GM20431 (cell line): ENCODE measurements around the gene VPS18.

Experiments
- in situ Hi-C: fragments of 300-500 bp; cut with MseI, MboI; formaldehyde crosslinking; loops from one replicate; pipeline ENCODE4 v1.15.0; 2020; ENCODE audit warnings: low sequenced_read_pairs; ENCODE audit not compliant: unreplicated experiment

Gene VPS18

DNA sequence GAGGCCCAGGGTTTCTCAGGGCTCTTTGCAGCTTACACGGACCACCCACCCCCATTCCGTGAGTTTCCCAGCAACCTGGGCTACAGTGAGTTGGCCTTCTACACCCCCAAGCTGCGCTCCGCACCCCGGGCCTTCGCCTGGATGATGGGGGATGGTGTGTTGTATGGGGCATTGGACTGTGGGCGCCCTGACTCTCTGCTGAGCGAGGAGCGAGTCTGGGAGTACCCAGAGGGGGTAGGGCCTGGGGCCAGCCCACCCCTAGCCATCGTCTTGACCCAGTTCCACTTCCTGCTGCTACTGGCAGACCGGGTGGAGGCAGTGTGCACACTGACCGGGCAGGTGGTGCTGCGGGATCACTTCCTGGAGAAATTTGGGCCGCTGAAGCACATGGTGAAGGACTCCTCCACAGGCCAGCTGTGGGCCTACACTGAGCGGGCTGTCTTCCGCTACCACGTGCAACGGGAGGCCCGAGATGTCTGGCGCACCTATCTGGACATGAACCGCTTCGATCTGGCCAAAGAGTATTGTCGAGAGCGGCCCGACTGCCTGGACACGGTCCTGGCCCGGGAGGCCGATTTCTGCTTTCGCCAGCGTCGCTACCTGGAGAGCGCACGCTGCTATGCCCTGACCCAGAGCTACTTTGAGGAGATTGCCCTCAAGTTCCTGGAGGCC is 5.4 kb downstream of the VPS18 start:
- in situ Hi-C loops = loop anchor here (10.0 kb wide), 1 partner anchor 125 kb away; no protein-coding TSS in a partner anchor

DNA sequence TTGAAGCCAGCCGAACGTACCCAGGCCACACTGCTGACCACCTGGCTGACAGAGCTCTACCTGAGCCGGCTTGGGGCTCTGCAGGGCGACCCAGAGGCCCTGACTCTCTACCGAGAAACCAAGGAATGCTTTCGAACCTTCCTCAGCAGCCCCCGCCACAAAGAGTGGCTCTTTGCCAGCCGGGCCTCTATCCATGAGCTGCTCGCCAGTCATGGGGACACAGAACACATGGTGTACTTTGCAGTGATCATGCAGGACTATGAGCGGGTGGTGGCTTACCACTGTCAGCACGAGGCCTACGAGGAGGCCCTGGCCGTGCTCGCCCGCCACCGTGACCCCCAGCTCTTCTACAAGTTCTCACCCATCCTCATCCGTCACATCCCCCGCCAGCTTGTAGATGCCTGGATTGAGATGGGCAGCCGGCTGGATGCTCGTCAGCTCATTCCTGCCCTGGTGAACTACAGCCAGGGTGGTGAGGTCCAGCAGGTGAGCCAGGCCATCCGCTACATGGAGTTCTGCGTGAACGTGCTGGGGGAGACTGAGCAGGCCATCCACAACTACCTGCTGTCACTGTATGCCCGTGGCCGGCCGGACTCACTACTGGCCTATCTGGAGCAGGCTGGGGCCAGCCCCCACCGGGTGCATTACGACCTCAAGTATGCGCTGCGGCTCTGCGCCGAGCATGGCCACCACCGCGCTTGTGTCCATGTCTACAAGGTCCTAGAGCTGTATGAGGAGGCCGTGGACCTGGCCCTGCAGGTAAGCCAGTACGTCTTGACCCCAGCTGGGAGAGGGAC is 6.2 kb downstream of the VPS18 start:
- in situ Hi-C loops = loop anchor here (10.0 kb wide), 1 partner anchor 124 kb away; no protein-coding TSS in a partner anchor

DNA sequence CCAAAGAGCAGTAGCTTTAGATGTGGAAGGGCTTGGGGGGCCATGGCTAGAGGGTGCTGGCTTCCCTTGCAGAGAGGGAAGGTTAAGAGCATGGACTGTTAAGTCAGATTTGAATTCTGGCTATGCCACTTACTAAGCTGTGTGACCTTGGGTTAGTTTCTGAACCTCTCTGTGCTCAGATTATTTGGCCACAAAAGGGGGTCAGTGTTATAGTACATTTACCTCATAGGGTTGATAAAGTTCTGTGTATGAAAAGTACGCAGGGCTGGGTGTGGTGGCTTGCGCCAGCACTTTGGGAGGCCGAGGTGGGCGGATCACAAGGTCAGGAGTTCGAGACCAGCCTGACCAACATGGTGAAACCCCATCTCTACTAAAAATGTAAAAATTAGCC is 6.8 kb downstream of the VPS18 start:
- in situ Hi-C loops = loop anchor here (10.0 kb wide), 1 partner anchor 124 kb away; no protein-coding TSS in a partner anchor

DNA sequence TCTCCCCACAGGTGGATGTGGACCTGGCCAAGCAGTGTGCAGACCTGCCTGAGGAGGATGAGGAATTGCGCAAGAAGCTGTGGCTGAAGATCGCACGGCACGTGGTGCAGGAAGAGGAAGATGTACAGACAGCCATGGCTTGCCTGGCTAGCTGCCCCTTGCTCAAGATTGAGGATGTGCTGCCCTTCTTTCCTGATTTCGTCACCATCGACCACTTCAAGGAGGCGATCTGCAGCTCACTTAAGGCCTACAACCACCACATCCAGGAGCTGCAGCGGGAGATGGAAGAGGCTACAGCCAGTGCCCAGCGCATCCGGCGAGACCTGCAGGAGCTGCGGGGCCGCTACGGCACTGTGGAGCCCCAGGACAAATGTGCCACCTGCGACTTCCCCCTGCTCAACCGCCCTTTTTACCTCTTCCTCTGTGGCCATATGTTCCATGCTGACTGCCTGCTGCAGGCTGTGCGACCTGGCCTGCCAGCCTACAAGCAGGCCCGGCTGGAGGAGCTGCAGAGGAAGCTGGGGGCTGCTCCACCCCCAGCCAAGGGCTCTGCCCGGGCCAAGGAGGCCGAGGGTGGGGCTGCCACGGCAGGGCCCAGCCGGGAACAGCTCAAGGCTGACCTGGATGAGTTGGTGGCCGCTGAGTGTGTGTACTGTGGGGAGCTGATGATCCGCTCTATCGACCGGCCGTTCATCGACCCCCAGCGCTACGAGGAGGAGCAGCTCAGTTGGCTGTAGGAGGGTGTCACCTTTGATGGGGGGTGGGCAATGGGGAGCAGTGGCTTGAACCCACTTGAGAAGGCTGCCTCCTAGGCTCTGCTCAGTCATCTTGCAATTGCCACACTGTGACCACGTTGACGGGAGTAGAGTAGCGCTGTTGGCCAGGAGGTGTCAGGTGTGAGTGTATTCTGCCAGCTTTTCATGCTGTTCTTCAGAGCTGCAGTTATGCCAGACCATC is 8.6 kb downstream of the VPS18 start:
- in situ Hi-C loops = loop anchor here (10.0 kb wide), 1 partner anchor 122 kb away; no protein-coding TSS in a partner anchor

DNA sequence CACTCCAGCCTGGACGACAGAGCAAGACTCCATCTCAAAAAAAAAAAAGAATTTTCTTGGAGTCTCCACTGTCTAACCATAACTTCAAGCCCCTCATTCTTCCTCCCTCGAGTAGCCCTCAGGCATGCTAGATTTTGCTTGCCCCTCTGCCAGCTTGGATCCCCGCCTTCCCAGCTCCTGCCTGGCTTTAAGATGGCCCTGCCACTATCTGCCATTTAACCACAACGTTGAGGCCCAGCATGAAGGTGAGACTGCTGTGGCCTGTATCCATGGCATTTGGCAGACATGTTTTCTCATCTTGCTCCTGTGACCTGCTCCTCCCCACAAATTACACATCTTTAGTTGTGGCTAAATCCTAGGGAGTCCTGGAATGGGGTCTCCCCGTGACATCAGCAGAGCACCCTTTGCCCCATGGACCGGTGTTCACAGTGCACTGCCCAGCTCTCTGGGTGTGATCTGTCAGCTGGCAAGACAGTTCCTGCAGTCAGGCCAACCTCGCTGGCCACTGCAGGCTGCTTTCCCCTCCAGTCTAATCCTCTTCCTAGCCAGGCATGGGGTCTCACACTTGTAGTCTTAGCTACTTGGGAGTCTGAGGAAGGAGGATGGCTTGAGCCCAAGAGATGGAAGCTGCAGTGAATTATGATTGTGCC is 10.4 kb downstream of the VPS18 start:
- in situ Hi-C loops = loop anchor here (10.0 kb wide), 1 partner anchor 120 kb away; no protein-coding TSS in a partner anchor

DNA sequence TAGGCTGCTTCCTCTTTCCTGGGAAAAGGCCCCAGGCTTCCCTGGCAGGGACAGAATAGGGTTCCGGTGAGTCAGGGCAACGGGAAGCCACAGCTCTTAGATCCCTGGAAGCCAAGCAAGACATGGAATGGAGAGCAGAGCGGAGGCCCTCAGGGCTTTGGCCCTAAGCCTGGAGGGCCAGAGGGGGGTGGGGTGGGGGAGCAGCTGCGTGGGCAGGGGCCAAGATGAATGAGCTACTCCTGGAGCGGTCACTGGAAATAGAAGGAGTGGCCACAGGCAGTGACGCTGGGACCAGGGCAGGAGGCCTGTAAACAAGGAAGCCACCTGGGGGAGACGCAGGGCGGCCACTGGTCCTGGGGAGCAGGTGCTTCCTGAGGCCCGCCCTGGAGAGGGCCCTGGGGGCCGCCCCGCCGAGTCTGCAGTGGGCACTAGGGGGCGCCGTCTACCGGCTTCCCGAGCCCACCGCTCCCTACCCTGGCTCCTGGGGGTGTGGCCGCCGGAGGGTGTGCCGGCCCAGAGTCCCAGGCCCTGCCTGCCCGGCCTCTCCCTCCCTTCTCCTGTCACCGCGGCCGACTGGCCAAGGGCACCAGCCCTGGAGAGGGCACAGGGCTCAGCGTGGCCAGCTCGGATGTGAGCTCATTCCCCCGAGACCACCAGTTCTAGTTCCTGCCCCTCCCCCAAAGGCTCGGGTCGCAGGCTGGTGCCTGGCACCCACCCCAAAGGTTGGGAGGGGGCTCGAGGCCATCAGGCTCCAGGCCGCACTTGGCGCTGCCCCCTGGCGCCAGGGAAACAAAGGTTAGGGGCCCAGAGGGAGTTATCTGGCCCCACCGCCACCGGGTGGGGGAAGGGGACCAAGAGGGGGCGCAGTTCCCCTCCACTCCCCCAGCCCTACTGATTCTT is 12.1 kb downstream of the VPS18 start:
- in situ Hi-C loops = loop anchor here (10.0 kb wide), 1 partner anchor 118 kb away; no protein-coding TSS in a partner anchor

DNA sequence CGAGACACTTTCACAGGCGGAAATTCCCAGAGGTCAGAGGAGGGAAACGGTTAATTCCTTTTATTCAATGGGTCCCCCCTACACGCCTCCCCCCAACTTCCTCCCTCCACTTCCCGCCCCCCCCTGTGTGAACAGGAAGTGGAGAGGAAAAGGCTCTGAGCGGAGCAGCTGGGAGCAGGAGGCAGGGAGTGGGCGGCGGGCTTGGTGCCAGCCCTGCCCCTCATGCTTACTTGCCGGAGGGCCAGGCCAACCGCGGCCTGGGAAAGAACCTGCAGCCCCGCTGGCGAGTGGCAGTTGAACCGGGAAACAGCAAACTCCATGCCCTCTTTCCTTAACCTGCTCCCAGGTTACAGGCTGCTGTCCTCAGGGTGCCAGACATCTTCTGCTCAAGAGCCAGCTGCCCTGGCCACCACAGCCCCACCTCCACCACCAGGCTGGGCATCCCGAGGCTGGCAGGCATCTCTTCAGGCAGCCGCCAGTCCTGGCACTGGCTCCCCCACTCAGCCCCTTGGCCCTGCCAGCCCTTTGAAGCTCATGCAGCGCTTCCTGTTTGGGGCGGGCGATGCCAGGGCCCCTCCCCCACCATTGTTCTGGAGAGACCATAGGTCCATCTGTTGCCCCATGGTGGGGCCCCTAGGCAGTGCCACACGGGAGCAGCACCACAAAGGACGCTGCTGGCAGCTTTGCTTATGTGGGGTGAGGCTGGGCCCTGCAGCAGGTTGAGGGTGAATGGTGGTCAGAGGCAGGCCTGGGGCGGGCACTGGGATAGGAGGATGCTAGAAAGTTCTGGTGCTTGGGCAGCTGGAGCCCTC is 12.9 kb downstream of the VPS18 start:
- in situ Hi-C loops = loop anchor here (10.0 kb wide), 1 partner anchor 118 kb away; no protein-coding TSS in a partner anchor

DNA sequence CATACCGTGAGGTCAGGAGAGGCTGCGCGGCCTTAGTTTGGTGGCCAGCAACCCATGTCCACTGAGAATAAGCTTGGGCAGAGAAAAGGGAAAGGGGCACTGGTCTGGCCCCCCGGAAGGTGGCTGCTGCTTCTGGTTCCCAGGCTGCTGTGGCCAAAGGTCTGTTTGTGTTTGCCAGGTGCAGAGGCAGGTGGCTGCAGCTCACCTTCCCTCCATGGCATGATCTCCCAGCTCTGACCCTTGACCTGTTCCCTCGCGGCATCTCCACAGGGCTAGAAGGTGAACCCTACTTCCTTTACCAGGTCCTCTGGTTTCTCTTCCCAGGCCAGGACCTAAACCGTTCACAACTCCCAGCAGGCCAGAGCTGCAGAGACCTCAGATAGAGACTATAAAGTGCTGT is 13.8 kb downstream of the VPS18 start:
- in situ Hi-C loops = loop anchor here (10.0 kb wide), 1 partner anchor 117 kb away; no protein-coding TSS in a partner anchor

DNA sequence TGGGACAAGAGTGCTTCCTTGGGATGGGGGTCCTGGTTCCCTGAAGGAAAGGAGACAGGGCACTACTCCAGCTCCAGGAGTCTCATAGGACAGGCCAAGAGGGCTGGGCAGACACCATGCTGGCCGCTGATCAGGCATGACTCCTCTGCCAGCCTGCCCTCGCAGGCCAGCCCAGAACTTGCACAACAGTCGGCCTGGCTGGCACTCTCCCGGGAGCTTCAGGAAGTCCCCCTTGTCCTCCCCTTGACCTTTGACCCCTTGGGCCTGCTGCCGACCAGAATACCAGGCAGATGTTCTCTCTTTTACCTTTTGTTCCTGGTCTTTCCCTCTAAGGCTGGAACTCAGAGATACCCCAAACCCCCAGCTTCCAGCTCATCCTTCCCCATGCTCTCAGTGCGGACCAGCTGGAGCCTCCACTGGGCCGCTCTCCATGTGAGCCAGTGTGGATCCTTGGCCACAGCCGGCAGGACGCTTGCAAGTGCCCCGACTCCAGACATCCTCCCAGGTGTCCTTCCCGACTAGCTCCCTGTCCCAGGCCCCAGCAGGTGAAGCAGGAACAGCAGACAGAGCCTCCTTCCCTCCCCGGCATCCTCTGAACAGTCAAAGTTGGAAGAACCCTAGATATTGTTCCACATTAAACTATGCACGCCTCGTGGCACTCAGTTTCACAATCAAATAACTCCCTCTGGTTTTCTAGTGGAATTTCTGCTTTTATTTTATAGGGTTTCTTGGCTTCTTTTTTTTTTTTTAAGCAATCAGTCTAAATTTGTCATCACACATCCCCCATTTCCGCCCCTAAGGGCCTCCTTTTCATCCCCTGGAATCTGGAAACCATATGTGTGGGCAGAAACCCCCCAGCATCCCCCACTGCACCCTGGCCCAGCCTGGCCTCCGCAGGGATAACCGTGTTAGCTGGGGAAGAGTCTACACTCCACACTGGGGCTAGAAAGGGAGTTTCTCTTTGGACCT is 15.7 kb downstream of the VPS18 start:
- in situ Hi-C loops = loop anchor here (10.0 kb wide), 2 partner anchors 115 to 275 kb away; no protein-coding TSS in a partner anchor

DNA sequence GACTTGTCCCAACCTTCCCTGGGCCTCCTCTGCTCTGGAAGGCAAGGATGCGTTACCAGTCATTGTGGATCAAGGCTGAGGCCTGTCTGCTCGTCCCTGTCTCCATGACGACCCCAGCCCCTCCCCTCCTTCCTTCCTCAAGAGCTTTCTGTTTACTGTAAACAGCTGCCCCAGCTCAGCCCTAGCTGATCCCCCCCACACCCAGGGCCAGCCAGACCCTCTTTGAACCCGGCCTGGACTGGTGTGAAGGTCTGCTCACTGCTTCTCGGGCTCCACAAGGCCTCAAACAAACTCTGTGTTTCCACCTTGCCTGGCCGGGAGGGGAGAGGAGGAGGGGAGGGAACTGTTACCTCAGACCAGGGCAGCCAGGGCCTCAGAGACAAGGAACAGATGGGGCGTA is 16.9 kb downstream of the VPS18 start:
- in situ Hi-C loops = loop anchor here (10.0 kb wide), 1 partner anchor 274 kb away; no protein-coding TSS in a partner anchor

DNA sequence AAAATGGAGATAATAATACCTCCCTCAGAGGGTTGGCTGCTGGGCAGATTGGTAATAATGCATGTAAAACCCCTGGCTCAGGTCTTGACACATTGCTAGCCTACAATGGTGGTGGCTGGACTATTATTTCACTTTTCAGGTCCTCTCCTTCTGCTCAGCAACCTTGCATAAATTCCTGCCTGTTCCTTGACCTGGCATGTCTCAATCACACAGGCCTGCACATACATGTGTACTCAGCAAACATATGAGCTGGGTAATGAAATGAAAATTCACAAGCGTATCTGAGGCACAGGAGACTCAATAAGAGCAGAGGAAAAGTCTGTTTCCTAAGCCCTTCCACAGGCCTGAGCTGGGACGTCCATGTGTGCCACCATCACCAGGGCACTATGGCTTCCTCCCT is 17.4 kb downstream of the VPS18 start:
- in situ Hi-C loops = loop anchor here (10.0 kb wide), 1 partner anchor 273 kb away; no protein-coding TSS in a partner anchor

DNA sequence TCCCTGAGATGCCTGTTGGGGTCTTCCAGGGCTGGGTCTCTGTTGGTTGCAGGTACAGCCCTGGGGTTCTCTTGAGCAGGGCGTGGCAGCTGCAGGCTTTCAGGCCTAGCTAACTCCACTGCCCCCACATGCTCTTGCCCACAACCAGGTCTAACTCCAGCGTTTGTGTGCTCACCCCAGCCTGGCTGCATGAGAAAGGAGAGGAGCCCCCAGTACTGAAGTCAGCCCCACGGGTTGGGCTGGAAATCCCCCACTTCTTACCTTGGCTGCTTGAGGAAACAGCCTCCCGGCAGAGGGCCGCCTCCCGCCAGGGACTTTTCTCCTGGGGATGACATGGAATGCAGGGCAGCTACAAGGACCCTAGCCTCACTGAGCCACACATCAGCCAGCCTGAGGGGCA is 18.2 kb downstream of the VPS18 start:
- in situ Hi-C loops = loop anchor here (10.0 kb wide), 1 partner anchor 272 kb away; no protein-coding TSS in a partner anchor

DNA sequence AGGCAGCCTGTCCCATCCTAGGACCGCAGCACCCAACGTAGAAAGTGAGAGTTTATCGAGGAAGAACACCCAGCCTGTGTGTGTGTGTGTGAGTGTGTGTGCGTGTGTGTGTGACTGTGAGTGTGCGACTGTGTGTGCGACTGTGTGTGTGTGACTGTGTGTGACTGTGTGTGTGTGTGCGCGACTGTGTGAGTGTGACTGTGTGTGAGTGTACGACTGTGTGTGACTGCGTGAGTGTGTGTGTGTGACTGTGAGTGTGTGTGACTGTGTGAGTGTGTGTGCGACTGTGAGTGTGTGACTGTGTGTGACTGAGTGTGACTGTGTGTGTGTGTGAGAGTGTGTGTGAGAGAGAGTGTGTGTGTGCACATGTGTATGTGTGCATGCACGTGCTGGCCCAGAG is 19.8 kb downstream of the VPS18 start:
- in situ Hi-C loops = loop anchor here (10.0 kb wide), 1 partner anchor 271 kb away; no protein-coding TSS in a partner anchor

DNA sequence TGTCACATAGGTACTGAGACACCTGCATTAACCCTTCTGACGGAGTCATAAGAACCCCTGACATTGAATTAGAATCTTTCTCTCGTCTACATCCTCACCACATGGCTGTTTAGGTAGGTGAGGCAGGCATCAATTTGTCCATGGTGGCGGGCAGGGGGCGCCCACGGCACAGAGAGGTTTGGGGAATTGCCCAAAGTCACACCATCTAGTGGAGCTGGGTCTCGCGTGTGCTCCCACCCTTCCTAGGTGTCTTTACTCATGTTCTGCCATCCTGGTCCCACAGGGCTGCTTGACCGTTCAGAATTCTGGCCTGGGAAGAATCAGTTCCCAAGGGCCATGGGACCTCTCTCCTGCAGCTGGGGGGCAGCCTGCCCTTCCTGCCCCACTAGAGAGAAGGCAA is 20.2 kb downstream of the VPS18 start:
- in situ Hi-C loops = loop anchor here (10.0 kb wide), 1 partner anchor 270 kb away; no protein-coding TSS in a partner anchor

DNA sequence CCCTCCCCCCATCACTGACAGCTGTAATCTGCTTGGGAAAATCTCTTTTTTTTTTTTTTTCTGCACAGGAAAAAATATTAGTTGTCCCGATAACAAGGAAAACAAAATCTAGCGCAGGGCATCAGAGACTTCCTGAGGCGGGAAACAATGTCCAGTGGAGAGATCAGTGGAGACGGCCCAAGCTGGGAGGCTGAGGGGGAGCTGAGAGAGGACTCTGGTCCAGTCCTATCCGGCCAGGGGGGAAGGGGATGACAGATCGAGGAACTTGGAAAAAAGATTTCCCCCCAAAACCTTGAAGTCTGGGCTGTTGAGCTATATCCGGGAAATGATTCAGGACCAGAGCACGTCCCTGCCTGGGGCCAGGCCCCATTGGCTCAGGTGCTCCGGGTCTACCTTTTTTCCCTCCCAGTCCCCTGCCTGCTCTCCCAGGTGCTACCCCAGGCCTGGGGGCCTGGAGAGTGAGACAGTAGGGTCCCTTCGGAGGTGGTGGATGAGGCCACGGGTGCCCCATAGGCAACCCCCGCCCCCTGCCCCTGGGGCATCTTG is 20.9 kb downstream of the VPS18 start:
- in situ Hi-C loops = loop anchor here (10.0 kb wide), 1 partner anchor 270 kb away; no protein-coding TSS in a partner anchor

DNA sequence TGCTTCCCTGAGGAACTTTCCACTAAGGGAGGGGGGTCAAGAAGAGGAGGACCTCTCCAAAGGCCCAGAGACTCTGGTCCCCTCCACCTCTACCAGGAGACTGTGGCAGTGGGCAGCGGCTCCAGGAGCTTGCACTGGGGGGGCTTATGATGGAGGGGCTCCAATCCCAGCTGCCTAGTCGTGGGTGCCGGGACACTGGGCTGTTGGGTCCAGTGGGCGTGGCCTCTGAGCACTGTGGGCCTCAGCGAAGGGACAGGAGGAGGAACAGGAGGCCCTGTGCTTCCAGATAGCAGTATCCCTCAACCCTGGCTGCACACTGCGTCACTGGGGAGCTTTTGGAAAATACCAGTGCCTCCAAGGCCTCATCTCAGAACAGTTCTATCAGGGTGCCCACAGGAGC is 21.4 kb downstream of the VPS18 start:
- in situ Hi-C loops = loop anchor here (10.0 kb wide), 1 partner anchor 269 kb away; no protein-coding TSS in a partner anchor
